PC-9 (cell line): ENCODE measurements around the gene GAK. TPM values are rescaled to one million over a fixed set of nuclear protein-coding genes. Genes with fewer than 3 reads are reported as not detected.

Experiments
- BruUV-seq: library from RNA; stranded (reverse); fragments of 400-500 nt; replicated peaks from 2 replicates; lab custom pipeline; 2021; lab: Mats Ljungman, UMichigan
- CTCF ChIA-PET: fragments of 300-600 bp; sonication (Branson Sonifier 250); formaldehyde crosslinking; loops from one replicate; lab custom pipeline; 2022; ENCODE audit warnings: antibody characterized with exemption; lab: Charles Lee
- POLR2A ChIA-PET: fragments of 300-600 bp; sonication (Branson Sonifier 250); formaldehyde crosslinking; loops from one replicate; lab custom pipeline; 2022; ENCODE audit warnings: antibody characterized with exemption; ENCODE audit not compliant: unreplicated experiment; lab: Charles Lee
- DNase-seq, 2 experiments: peaks; one replicate each; pipeline versions ENCODE4 v3.0.0 to v3.0.0-alpha.2; 2015 to 2022; ENCODE audit warnings: mixed read lengths in 1 of 2
- H2AFZ ChIP-seq: fragments of 200-600 bp; sonication (generic); 2 replicates; pipeline ENCODE4 v1.8.1; 2017; ENCODE audit warnings: antibody characterized with exemption
- H3F3A ChIP-seq: fragments of 200-600 bp; sonication (generic); 2 replicates; pipeline ENCODE4 v1.8.1; 2017; ENCODE audit warnings: antibody characterized with exemption, mild to moderate bottlenecking, low read depth; ENCODE audit not compliant: insufficient read depth
- H3K27ac ChIP-seq: fragments of 200-600 bp; sonication (generic); 2 replicates; pipeline ENCODE4 v1.6.1; 2016; ENCODE audit warnings: mixed run types
- H3K27me3 ChIP-seq: fragments of 200-600 bp; sonication (generic); 2 replicates; pipeline ENCODE4 v1.6.1; 2016; ENCODE audit warnings: low read depth, mixed run types; ENCODE audit not compliant: insufficient read depth
- H3K36me3 ChIP-seq: fragments of 200-600 bp; sonication (generic); 2 replicates; pipeline ENCODE4 v1.6.1; 2016; ENCODE audit warnings: low read depth, mixed run types
- H3K4me1 ChIP-seq: fragments of 200-600 bp; sonication (generic); replicated peaks from 2 replicates; pipeline ENCODE4 v1.6.1; 2016; ENCODE audit warnings: mixed run types; ENCODE audit not compliant: insufficient read depth
- H3K4me2 ChIP-seq: fragments of 200-600 bp; sonication (generic); 2 replicates; pipeline ENCODE4 v1.6.1; 2017; ENCODE audit warnings: mixed run types
- H3K4me3 ChIP-seq: fragments of 200-600 bp; sonication (generic); 2 replicates; pipeline ENCODE4 v1.6.1; 2016; ENCODE audit warnings: mixed run types
- H3K79me2 ChIP-seq: fragments of 200-600 bp; sonication (generic); 2 replicates; pipeline ENCODE4 v1.6.1; 2017; ENCODE audit warnings: low read depth, mixed run types
- H3K9me2 ChIP-seq: fragments of 200-600 bp; sonication (generic); 2 replicates; pipeline ENCODE4 v1.8.1; 2017; ENCODE audit warnings: mild to moderate bottlenecking; ENCODE audit not compliant: insufficient read depth
- H3K9me3 ChIP-seq: fragments of 200-600 bp; sonication (generic); 2 replicates; pipeline ENCODE4 v1.8.1; 2016; ENCODE audit warnings: low read depth; ENCODE audit not compliant: insufficient read depth
- H4K20me1 ChIP-seq: fragments of 200-600 bp; sonication (generic); 2 replicates; pipeline ENCODE4 v1.8.1; 2017; ENCODE audit not compliant: insufficient read depth
- CTCF ChIP-seq: fragments of 200-600 bp; sonication (generic); conservative IDR thresholded peaks from 2 replicates; pipeline ENCODE4 v1.6.1; 2017; ENCODE audit warnings: mixed run types, antibody characterized with exemption, mild to moderate bottlenecking, moderate library complexity
- EZH2 ChIP-seq: fragments of 200-600 bp; sonication (generic); IDR thresholded peaks from 2 replicates; pipeline ENCODE4 v1.8.0; 2017; ENCODE audit warnings: antibody characterized with exemption, low read depth
- intact Hi-C: fragments of 100-400 bp; cut with micrococcal nuclease; formaldehyde crosslinking; loops from one replicate; pipeline ENCODE4 v1.10.0; 2022; ENCODE audit not compliant: unreplicated experiment
- total RNA-seq: library from RNA; stranded (reverse); gene quantifications from 2 replicates; pipeline ENCODE4 v1.2.3, GENCODE V29; 2021

The GAK gene
- total RNA-seq, 1 experiment from 2014 or later, result 114 TPM

- no peak overlapping the region for H3K4me2 ChIP-seq
- BruUV-seq, result no TSS peak
- no peak for TF ChIP-seq CTCF
- no peak for TF ChIP-seq EZH2
- no peak for DNase-seq
- H3K27me3 ChIP-seq, result no peaks in the 10 kb centered on the region
- no peaks in the 10 kb centered on the region for H3K9me3 ChIP-seq
- ChIA-PET POLR2A (interaction anchor here (0.5 kb wide), 1 partner anchor 9 kb away, joined by 14 read pairs; no protein-coding TSS in a partner anchor), CTCF (no interaction called here)
- no peaks in the 10 kb centered on the region for H3F3A ChIP-seq
- no peaks in the 10 kb centered on the region for H3K9me2 ChIP-seq
- no peak overlapping the region for H2AFZ ChIP-seq
- H3K27ac ChIP-seq, result no peak overlapping the region
- H4K20me1 ChIP-seq, result no peaks in the 10 kb centered on the region
- H3K36me3 ChIP-seq, result no peaks in the 10 kb centered on the region
- intact Hi-C loops, result no loop called here
- H3K4me3 ChIP-seq, result no peak overlapping the region
- no peaks in the 10 kb centered on the region for H3K79me2 ChIP-seq
- H3K4me1 ChIP-seq, result no peaks in the 10 kb centered on the region
Measured at GRCh38 chr4:953574-953915, 21.4 kb upstream of the GAK start.

GRCh38 chr4:952881-953573 lies 20.9 kb upstream of the GAK start:
- Histone ChIP-seq H3K4me3 (no peak overlapping the region), H3K27me3 (no peaks in the 10 kb centered on the region), H3K4me1 (no peaks in the 10 kb centered on the region), H3K27ac (no peak overlapping the region), H2AFZ (no peak overlapping the region), H3F3A (no peaks in the 10 kb centered on the region), H4K20me1 (no peaks in the 10 kb centered on the region), H3K79me2 (no peaks in the 10 kb centered on the region), H3K36me3 (no peaks in the 10 kb centered on the region), H3K4me2 (no peak overlapping the region), H3K9me2 (no peaks in the 10 kb centered on the region), H3K9me3 (no peaks in the 10 kb centered on the region)
- TF ChIP-seq CTCF (no peak), EZH2 (no peak)
- no peak for DNase-seq
- CTCF ChIA-PET, result no interaction called here
- intact Hi-C loops, result no loop called here
- POLR2A ChIA-PET, result interaction anchor here (0.5 kb wide), 1 partner anchor 10 kb away, joined by 14 read pairs; no protein-coding TSS in a partner anchor
- BruUV-seq, result no TSS peak

GRCh38 chr4:951594-952468 lies 19.7 kb upstream of the GAK start:
- Histone ChIP-seq H3K9me2 (no peaks in the 10 kb centered on the region), H3K36me3 (no peaks in the 10 kb centered on the region), H3K4me3 (no peak overlapping the region), H2AFZ (no peak overlapping the region), H3K27ac (no peak overlapping the region), H3K4me2 (no peak overlapping the region), H3K4me1 (no peaks in the 10 kb centered on the region), H3F3A (no peaks in the 10 kb centered on the region), H3K27me3 (no peaks in the 10 kb centered on the region), H3K79me2 (no peaks in the 10 kb centered on the region), H4K20me1 (no peaks in the 10 kb centered on the region), H3K9me3 (no peaks in the 10 kb centered on the region)
- DNase-seq, result no peak
- ChIA-PET CTCF (no interaction called here), POLR2A (no interaction called here)
- no TSS peak for BruUV-seq
- intact Hi-C loops, result no loop called here
- no peak for TF ChIP-seq EZH2
- TF ChIP-seq CTCF, result no peak
